Activated CD8-positive, alpha-beta memory T cell treated with anti-CD3 and anti-CD28 coated beads for 1 hour (primary cell): ENCODE results near the gene SPTA1.

ENCODE experiments used
- DNase-seq, 2 donors: peaks; one replicate each; pipeline ENCODE4 v3.0.0-alpha.2; 2020; ENCODE audit warnings: low read depth in 1 of 2; ENCODE audit errors: extremely low read depth in 1 of 2

Gene SPTA1

DNA sequence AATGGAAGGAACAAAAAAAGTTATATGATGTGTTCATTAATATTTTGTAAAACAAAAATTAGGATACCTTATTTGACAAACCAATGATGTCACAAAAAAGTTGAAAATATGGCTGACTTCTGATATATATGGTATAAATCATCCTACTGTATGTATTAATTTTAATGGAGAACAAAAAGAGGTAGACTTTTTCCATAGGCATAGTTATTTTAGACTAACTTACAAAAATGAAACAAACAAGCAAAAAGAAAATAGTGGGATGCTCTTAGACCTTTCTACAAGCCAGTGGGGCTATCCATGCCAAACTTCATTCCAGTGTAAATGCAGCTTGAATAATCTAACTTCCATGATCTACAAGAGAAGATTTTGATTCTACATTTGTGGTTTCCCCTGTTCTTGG, 522 bp upstream of the SPTA1 start:
- DNase-seq = no peak

DNA sequence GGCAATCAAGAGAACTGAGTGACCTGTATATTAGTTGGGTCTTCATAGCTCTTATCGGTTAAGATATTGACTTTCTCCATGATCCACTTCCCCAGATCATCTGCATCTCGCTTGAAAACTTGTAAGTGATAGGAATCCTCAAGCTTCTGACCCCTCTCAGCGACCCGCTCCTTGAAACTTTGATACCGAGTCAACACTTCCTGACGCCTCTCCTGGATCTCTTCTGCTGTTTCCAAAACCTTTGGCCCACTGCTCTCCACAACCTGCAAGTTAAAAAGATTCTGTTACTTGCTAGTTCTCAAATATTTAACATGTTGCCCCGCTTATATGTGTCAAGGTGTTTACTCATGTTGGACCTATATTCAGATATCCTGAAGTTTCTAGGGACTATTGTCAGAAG, 1.4 kb downstream of the SPTA1 start:
- no peak for DNase-seq

DNA sequence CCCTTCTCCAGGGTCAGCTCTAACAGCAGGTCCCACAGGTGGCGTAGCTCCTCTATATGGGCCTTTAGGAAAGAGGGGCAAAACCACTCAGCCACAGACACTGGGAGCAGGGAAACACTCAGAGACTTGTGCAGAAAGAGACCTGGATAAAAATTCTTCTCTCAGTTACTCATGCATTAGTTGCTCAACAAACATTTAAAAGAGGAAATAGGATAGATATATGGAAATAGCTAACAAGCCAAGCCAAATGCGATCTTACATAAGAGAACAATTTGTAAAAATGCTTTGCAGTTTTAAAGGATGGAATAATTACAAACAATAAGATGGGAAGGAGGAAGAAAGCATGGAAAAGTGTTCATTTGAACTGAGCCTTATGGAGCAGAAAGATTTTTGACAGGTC, 4.9 kb downstream of the SPTA1 start:
- no peak for DNase-seq

DNA sequence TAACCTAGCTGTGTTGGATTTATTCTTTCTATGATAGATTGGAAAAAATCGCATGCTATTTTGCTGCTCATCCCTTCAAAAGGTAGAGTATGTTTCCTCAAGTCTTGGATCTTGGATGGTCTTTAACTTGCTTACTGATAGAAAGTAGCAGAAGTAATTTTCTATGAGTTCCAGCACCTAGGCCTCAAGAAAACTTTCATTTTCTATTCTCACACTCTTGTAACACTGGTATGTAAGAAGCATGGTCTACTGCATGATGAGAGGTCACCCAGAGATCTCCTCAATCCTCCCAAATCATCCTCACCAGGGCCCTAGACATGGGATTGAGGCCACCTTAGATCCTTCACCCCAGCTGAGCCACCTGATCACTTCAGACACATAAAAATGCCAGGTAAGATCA, 7.2 kb downstream of the SPTA1 start:
- DNase-seq = no peak

DNA sequence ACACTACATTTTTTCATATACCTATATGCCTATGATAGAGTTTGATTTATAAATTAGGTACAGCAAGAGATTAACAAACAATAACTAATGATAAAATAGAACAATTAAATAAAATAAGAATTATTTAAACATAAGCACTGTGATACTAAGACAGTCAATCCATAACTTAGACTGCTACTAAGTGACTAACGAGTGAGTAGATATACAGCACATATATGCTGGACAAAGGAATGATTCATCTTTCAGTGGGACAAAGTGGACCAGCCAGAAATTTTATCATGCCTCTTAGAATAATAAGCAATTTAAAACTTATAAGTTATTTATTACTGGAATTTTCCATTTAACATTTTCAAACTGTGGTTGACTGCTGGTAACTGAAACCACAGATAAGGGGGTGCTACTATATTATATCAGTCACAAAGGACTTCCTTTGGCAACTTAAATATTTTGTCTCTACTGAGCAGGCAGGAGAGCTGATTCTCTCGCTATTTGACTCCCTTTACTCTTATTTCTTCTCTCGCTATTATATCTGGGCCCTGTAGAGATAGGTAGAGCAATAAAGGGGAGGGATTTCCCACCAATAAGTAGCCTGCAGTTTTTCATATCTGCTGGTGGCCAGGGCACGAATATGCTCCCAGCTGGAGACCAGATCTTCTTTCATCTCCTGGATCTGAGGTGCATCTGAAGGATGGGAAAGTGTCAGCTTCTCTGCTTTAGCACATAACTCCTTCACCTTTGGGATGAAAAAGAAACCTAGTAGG, 10.8 kb downstream of the SPTA1 start:
- no peak for DNase-seq

DNA sequence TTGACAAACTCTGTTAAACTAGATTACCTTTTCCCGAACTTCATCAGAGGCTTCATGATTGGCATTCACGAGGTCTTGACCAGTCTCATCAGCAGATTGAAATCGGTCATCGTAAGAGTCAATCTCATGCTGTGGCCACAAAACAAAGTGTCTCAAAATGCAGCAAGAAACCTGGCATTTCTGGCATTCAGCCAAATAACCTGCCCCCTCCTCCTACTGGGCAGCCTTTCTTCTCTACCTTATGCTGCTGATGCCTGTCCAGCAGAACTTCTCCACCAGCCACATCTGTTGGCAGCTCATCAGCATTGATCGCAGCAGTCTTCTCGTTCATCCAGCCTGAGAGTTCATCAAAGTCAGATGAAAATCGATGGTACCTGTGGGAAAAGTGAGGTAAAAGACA, 12.2 kb downstream of the SPTA1 start:
- DNase-seq = no peak

DNA sequence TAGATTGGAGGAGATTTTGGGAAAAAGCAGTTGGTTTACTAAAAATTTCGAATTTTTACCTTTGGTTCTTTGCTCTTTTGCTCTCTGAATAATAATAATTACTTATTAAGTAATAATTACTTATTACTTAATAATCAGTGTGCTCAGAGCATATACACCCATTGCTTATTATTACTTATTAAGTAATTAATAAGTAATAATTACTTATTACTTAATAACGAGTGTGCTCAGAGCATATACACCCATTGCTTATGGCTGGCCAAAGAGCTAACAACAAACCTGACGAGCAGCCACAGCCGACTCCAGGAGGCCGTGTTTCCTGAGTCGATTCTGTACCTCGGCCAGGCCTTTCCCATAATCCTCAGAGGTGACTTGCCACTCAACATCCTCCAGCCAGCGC, 20.5 kb downstream of the SPTA1 start:
- DNase-seq = no peak

- no peak for DNase-seq
Measured at GRCh38 chr1:158654571-158654970, 31.9 kb downstream of the SPTA1 start.

DNA sequence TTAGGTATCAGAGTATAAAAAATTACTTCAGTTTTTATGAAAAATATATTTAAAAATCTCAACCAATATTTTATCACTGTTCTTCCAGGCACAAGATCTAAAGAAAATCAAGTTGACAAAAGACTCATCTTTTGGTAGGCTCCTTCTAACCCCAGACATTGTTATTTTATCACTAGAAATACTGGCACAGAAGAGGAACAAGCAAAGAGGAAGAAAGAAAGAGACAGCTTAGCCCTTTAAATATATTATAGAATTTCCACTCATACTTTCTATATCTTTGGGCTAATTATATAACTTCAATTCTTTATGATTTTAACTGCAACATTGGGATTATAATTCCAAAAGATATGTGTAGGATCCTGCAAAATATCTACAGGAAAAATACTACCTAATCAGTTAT, 32.4 kb downstream of the SPTA1 start:
- DNase-seq = no peak

DNA sequence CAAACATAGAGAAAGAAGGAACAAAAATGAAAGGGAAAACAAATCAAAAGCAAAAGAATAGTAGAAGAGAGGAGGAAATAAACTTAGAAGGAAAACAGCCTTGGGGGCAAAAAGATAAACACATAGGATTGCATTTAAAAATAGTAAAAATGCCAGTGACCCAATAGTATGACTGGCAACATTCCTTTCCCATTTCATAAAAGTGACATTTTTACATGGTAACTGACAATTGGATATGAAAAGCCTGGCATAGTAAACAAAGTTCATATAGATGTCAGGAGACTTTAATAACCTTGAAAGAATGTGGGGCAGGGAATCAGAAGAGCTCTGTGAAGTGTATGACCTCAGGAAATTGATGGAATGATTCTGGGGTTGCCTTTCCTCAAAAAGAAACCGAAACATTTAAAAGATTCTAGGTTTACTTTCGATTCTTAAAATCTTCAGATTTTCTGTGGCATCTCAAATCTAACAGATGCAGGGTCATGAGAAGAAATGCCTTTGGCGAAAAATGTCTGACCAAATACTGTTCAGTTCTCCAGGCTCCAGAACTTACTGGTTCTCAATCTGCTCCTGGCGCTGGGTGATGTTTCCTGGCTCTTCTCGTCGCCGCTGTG, 33.7 kb downstream of the SPTA1 start:
- no peak for DNase-seq

DNA sequence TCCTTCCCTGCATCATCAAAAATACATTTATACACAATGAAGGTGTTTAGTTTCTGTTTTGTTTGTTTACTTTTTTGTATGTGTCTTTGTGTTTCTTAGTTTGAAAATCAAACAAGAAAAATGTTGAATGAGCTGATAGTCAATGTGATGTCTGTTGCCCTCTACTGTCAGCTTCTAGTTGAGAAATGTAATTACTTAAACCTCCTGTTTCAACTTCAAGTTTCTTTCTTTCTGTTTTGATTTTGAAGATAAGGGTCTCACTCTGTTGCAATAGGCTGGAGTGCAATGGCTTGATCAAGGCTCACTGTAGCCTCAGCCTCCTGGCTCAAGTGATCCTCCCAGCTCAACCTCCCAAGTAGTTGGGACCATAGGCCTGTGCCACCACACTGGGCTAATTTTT, 37.5 kb downstream of the SPTA1 start:
- DNase-seq = no peak

DNA sequence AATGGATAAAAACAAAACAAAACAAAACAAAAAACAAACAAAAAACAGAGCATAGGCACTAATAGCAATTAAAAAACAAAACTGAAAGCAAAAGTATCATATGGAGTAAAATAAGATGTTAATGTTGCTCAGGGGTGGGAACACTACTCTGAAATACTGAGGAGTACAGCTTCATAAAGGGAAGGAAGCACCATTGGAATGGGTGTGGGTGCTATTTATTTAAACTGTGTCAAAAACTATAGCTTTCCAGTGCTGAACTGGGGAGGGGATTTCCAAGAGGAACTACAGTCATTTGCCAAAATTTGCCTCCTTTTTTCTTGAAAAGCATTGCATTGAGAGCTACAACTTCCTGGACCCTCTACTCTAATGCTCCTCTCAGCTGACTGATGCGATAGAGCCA, 40.0 kb downstream of the SPTA1 start:
- DNase-seq = no peak

DNA sequence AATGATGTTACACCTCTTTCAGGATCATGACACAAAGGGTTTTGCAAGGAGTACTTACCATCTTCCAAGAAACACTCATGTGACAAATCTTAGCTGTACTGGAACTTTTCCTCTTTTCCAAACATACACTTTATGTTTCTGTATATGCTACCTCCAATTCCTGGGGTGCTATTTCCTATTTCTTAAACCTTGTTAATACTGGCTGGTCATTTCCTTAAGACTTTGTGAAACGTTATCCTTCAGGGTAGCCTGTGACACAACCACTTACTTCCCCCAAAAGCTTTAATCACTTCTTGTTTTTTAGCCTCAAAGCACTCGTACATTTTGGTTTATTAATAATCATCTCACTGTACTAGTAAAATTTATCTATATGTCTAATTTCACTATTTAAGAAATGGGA, 42.1 kb downstream of the SPTA1 start:
- no peak for DNase-seq

- DNase-seq = no peak
Measured at GRCh38 chr1:158638904-158639303, 47.6 kb downstream of the SPTA1 start.

DNA sequence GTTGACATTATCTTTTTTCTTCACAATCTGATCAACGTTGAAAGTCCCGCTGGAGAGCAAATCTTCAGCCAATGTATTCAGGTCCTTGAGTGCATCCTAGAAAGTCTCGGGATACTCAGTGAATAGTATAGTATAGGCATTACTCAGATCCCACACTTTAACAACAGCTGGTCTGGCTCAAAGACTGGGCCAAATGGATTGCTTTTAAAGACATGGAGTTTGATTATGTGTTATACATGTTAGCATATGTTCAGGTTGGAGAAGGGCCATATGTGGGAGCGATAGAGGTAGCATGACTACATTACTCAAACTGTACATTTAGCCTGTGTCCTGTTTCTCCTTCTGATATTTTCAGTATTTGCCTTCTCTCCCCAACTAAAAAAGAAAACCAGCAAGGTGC, 48.4 kb downstream of the SPTA1 start:
- no peak for DNase-seq

- DNase-seq = no peak
Measured at GRCh38 chr1:158613764-158614163, 72.8 kb downstream of the SPTA1 start.

GRCh38 chr1:158611916-158612315, 74.6 kb downstream of the SPTA1 start:
- no peak for DNase-seq

- DNase-seq = no peak
Measured at GRCh38 chr1:158607296-158607695, 79.2 kb downstream of the SPTA1 start.

- DNase-seq = no peak
Measured at GRCh38 chr1:158604968-158605367, 81.5 kb downstream of the SPTA1 start, which contains the start of gene OR10Z1. OR10Z1 (plus strand) TSS chr1:158605268; CDS start chr1:158606439, 1,171 bp downstream.

GRCh38 chr1:158600735-158601134, 85.8 kb downstream of the SPTA1 start:
- DNase-seq = no peak

DNA sequence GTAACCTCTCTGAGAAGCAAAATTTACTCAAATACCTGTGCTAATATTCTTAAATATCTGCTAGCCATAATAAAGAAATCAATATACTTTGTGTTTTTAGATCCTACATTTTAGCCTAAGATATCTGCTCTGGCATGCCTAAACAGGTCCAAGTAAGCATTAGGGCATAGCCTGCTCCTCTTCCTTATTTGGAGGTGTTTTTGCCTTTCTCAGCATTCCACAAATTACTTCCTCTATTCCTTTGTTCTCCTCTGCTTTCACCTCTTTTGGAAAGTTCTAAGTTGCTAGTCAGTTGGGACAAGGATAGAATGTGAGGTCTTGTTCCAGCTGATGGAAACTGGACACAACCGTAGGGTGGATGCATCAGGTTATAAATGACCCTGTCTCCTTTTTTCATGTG, 99.6 kb downstream of the SPTA1 start:
- no peak for DNase-seq

GRCh38 chr1:158583962-158584361, 102.6 kb downstream of the SPTA1 start:
- DNase-seq = no peak

GRCh38 chr1:158579733-158580132, 106.8 kb downstream of the SPTA1 start, which contains the start of gene OR10X1:
OR10X1 (minus strand) TSS chr1:158579899; CDS start chr1:158579899, 0 bp downstream.
- no peak for DNase-seq
